SKM-1 (cell line): ENCODE data around the gene ATF7IP2.
A peak's percentile ranks its signal among the peaks of the same experiment; 100 is the strongest.
"Not testable (repeated sequence)": the region's sequence is repeated elsewhere in the genome, so short reads cannot be mapped to it uniquely, and the experiment has no call there.

Experiments used
- DNase-seq: peaks from one replicate; lab custom pipeline; 2025; ENCODE audit not compliant: unreplicated experiment; lab: John Stamatoyannopoulos, UW

Gene ATF7IP2

GRCh38 chr16:10385725-10386516 is at the start of gene ATF7IP2:
Gene ATF7IP2, plus strand, starts transcription at chr16:10386061. Its CDS starts 44,560 bp downstream, at chr16:10430621.
- peak; percentile 61 for DNase-seq

- no peak for DNase-seq
These were observed 47.4 kb upstream of the ATF7IP2 start for GRCh38 chr16:10338426-10338825.

- DNase-seq = peak; percentile 44
These were observed 45.8 kb upstream of the ATF7IP2 start for GRCh38 chr16:10339777-10340732.

GRCh38 chr16:10343124-10343760 is 42.6 kb upstream of the ATF7IP2 start:
- no peak for DNase-seq

GRCh38 chr16:10344699-10345098 is 41.2 kb upstream of the ATF7IP2 start:
- DNase-seq = not testable (repeated sequence)

- DNase-seq = no peak
These were observed 40.2 kb upstream of the ATF7IP2 start for GRCh38 chr16:10345629-10346028.

GRCh38 chr16:10349851-10350250 is 36.0 kb upstream of the ATF7IP2 start:
- no peak for DNase-seq

GRCh38 chr16:10352262-10352661 is 33.6 kb upstream of the ATF7IP2 start:
- DNase-seq = no peak

- no peak for DNase-seq
These were observed 30.3 kb upstream of the ATF7IP2 start for GRCh38 chr16:10355589-10355988.

- no peak for DNase-seq
These were observed 28.7 kb upstream of the ATF7IP2 start for GRCh38 chr16:10356870-10357842.

GRCh38 chr16:10361747-10362076 is 24.1 kb upstream of the ATF7IP2 start:
- not testable (repeated sequence) for DNase-seq

- peak; percentile 41 for DNase-seq
These were observed 23.6 kb upstream of the ATF7IP2 start for GRCh38 chr16:10362077-10362863.

GRCh38 chr16:10362864-10363197 is 23.0 kb upstream of the ATF7IP2 start:
- not testable (repeated sequence) for DNase-seq

- not testable (repeated sequence) for DNase-seq
These were observed 19.2 kb upstream of the ATF7IP2 start for GRCh38 chr16:10366619-10367018.

- no peak for DNase-seq
These were observed 18.2 kb upstream of the ATF7IP2 start for GRCh38 chr16:10367616-10368188.

- DNase-seq = no peak
These were observed 16.8 kb upstream of the ATF7IP2 start for GRCh38 chr16:10368969-10369551.

GRCh38 chr16:10370096-10370726 is 15.7 kb upstream of the ATF7IP2 start:
- no peak for DNase-seq

- DNase-seq = no peak
These were observed 14.3 kb upstream of the ATF7IP2 start for GRCh38 chr16:10371592-10371991.
